OCI-LY7 (cell line): ENCODE data around the gene DAZAP1. TPM values are rescaled to one million over a fixed set of nuclear protein-coding genes. Genes with fewer than 3 reads are reported as not detected.

Experiments
- BruUV-seq: library from RNA; stranded (reverse); fragments of 400-500 nt; replicated peaks from 2 replicates; lab custom pipeline; 2021; lab: Mats Ljungman, UMichigan
- CTCF ChIA-PET: fragments of 300-600 bp; sonication (Branson Sonifier 250); formaldehyde crosslinking; loops from one replicate; lab custom pipeline; 2022; ENCODE audit warnings: antibody characterized with exemption; ENCODE audit not compliant: unreplicated experiment; lab: Charles Lee
- POLR2A ChIA-PET: fragments of 300-600 bp; sonication (Branson Sonifier 250); formaldehyde crosslinking; loops from one replicate; lab custom pipeline; 2022; ENCODE audit warnings: antibody characterized with exemption; lab: Charles Lee
- DNase-seq: peaks from one replicate; pipeline ENCODE4 v3.0.0-alpha.2; 2015; ENCODE audit warnings: low spot score
- H2AFZ ChIP-seq: fragments of 200-600 bp; sonication (generic), shearing (Covaris generic); 2 replicates; pipeline ENCODE4 v1.6.1; 2014; ENCODE audit warnings: mild to moderate bottlenecking, antibody characterized with exemption, low read length, moderate library complexity
- H3K27ac ChIP-seq: fragments of 200-600 bp; sonication (generic); 2 replicates; pipeline ENCODE4 v1.5.1; 2014; ENCODE audit warnings: mixed run types, low read depth, mild to moderate bottlenecking, moderate library complexity, low read length, inconsistent platforms; ENCODE audit not compliant: poor library complexity, severe bottlenecking
- H3K36me3 ChIP-seq: fragments of 200-600 bp; sonication (generic); 2 replicates; pipeline ENCODE4 v1.6.1; 2014; ENCODE audit warnings: mild to moderate bottlenecking, antibody characterized with exemption, low read length, moderate library complexity, mixed read lengths; ENCODE audit not compliant: insufficient read depth
- H3K4me1 ChIP-seq: fragments of 200-600 bp; sonication (generic); 2 replicates; pipeline ENCODE4 v1.5.1; 2014; ENCODE audit warnings: mild to moderate bottlenecking, low read length; ENCODE audit not compliant: insufficient read depth, poor library complexity, severe bottlenecking
- H3K4me2 ChIP-seq: fragments of 200-600 bp; sonication (generic); 2 replicates; pipeline ENCODE4 v1.6.1; 2014; ENCODE audit warnings: mild to moderate bottlenecking, low read length
- H3K4me3 ChIP-seq: fragments of 200-600 bp; sonication (generic); 2 replicates; pipeline ENCODE4 v1.5.1; 2014; ENCODE audit warnings: mild to moderate bottlenecking, low read depth, low read length; ENCODE audit not compliant: poor library complexity, severe bottlenecking
- H3K79me2 ChIP-seq: fragments of 200-600 bp; sonication (generic); 2 replicates; pipeline ENCODE4 v1.6.1; 2016; ENCODE audit warnings: low read depth, mild to moderate bottlenecking, low read length, moderate library complexity, mixed read lengths; ENCODE audit not compliant: insufficient read depth
- H3K9me2 ChIP-seq: fragments of 200-600 bp; sonication (generic); 2 replicates; pipeline ENCODE4 v1.6.1; 2016; ENCODE audit warnings: mild to moderate bottlenecking, low read length, mixed read lengths; ENCODE audit not compliant: insufficient read depth
- H3K9me3 ChIP-seq: fragments of 200-600 bp; sonication (generic); 2 replicates; pipeline ENCODE4 v1.6.1; 2014; ENCODE audit warnings: mild to moderate bottlenecking, mixed run types, low read length, mixed read lengths
- H4K20me1 ChIP-seq: fragments of 200-600 bp; sonication (generic); 2 replicates; pipeline ENCODE4 v1.6.1; 2014; ENCODE audit warnings: mild to moderate bottlenecking, antibody characterized with exemption, low read length, moderate library complexity, mixed read lengths; ENCODE audit not compliant: insufficient read depth
- CTCF ChIP-seq: fragments of 200-600 bp; sonication (generic); conservative IDR thresholded peaks from 2 replicates; pipeline ENCODE4 v1.5.1; 2014; ENCODE audit warnings: mild to moderate bottlenecking, antibody characterized with exemption, low read length, moderate library complexity, mixed read lengths
- EZH2phosphoT487 ChIP-seq: fragments of 200-600 bp; sonication (generic); IDR thresholded peaks from 2 replicates; pipeline ENCODE4 v1.6.1; 2018; ENCODE audit warnings: low read depth, borderline replicate concordance, mild to moderate bottlenecking, mixed run types, antibody characterized with exemption, low read length, moderate library complexity, mixed read lengths
- intact Hi-C: fragments of 100-400 bp; cut with micrococcal nuclease; formaldehyde crosslinking; loops from one replicate; pipeline ENCODE4 v1.10.0; 2022; ENCODE audit not compliant: unreplicated experiment
- total RNA-seq, 2 experiments: library from RNA; depleted of rRNA in 1 of 2; stranded (reverse); fragments of >200 nt in 1 of 2; shearing (Covaris generic) in 1 of 2; gene quantifications; 2 replicates each; pipeline ENCODE4 v1.2.3, GENCODE V29; 2014 to 2022

Gene DAZAP1
- total RNA-seq, 2 experiments from 2014 or later = 170 to 373 TPM

DNA sequence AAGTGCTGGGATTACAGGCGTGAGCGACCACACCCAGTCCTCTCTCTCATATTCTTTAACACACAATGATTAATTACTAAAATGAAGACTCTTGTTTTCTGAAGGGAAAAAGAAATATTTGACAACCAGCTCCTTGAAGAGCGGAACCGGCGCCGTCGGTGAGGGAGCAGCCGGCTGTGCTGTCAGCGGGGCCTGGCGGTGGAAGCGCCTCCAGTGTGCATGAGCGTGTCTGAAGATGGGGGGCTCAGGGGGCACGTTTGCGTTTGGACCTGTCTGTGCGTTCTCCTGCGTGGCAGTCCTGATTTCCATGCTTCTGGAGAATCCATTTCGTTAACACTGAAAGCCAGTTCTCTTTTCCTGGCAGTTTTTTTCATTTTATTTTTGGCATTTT lies 31.0 kb upstream of the DAZAP1 start:
- no peak for TF ChIP-seq CTCF
- TF ChIP-seq EZH2phosphoT487 = no peak
- POLR2A ChIA-PET = no interaction called here
- CTCF ChIA-PET = no interaction called here
- Histone ChIP-seq H3K4me1 (no peaks in the 10 kb centered on the region), H2AFZ (no peak overlapping the region), H3K9me2 (no peaks in the 10 kb centered on the region), H3K36me3 (peaks cover 32% of the 10 kb centered on the region; the same call in 1 of the 2 replicates), H3K9me3 (no peaks in the 10 kb centered on the region), H4K20me1 (no peaks in the 10 kb centered on the region), H3K4me3 (no peak overlapping the region), H3K79me2 (no peaks in the 10 kb centered on the region), H3K27ac (no peak overlapping the region), H3K4me2 (no peak overlapping the region)
- intact Hi-C loops = no loop called here
- no TSS peak for BruUV-seq
- DNase-seq = no peak

DNA sequence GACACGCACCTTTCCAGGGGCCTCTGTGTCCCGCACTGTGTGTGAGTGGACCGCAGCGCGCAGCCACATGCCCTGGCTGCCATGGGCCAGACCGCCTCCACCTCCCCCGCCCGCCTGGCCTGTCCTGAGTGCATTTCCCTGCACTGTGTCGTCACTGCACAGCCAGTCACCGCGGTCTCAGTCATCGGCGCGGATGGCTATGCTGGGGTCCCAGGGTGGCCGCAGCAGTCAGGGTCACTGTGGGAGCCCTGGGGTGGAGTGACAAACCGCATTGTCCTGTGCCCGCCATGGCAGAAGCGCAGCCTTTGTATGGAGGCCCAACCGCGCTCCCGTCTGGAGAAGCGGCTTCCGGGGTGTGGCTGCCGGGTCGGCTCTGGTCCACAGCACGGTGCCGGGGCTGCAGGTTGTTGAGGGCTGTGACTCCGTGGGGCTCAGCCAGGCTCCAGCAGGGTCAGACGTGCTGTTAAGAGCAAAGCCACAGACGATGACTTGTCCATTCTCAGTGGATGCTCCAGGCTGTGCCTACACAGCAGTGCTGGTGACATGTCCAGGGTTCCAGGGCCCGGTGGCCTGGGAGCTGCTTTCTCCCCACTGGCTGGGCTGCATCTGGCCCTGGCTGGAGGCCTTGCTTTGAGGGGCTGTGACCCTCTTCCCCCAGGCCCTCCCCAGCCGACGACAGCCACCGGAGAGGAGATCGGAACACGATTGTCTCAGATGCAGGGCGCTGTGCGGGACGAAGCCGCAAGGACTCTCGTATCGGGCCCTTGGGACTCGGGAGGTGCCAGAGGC lies 30.0 kb upstream of the DAZAP1 start:
- Histone ChIP-seq H4K20me1 (no peaks in the 10 kb centered on the region), H3K9me3 (no peaks in the 10 kb centered on the region), H3K4me1 (no peaks in the 10 kb centered on the region), H3K4me2 (no peak overlapping the region), H3K4me3 (no peak overlapping the region), H3K9me2 (no peaks in the 10 kb centered on the region), H3K36me3 (peaks cover 29% of the 10 kb centered on the region; the same call in 1 of the 2 replicates), H2AFZ (no peak overlapping the region), H3K79me2 (no peaks in the 10 kb centered on the region), H3K27ac (no peak overlapping the region)
- no TSS peak for BruUV-seq
- ChIA-PET CTCF (no interaction called here), POLR2A (no interaction called here)
- TF ChIP-seq EZH2phosphoT487 = no peak
- no peak for TF ChIP-seq CTCF
- intact Hi-C loops = no loop called here
- DNase-seq = no peak
